ENCODE results near the gene ACOT9.

Gene ACOT9

GRCh38 chrX:23736030-23736429, 7.0 kb downstream of the ACOT9 start:
- no peak overlapping the region for H3K27ac ChIP-seq (ENCODE audit: insufficient read depth in 1 of 2, low read depth in 1 of 2, low read length in 2 of 2, poor library complexity in 1 of 2, severe bottlenecking in 2 of 2)
- H3K4me1 ChIP-seq (ENCODE audit: control extremely low read depth in 1 of 4, control insufficient read depth in 4 of 4, insufficient read depth in 4 of 4, low read length in 3 of 4), result no peaks in the 10 kb centered on the region
- peaks cover 0 to 8% (median under 1%) of the 10 kb centered on the region in 4 experiments for H3K36me3 ChIP-seq (ENCODE audit: control insufficient read depth in 4 of 4, insufficient read depth in 4 of 4, low read length in 3 of 4)
- POLR2A ChIA-PET, result no interaction called here
- H3K27me3 ChIP-seq (replicated peaks in 2 of 5; ENCODE audit: control insufficient read depth in 4 of 5, insufficient read depth in 5 of 5, low read length in 4 of 5), result no peaks in the 10 kb centered on the region
- WGBS (ENCODE audit: insufficient coverage), result 0% methylated on average over 1 of the region's 3 CpGs
- DNase-seq, result no peak
- H3K4me3 ChIP-seq (ENCODE audit: control insufficient read depth in 1 of 7, extremely low read depth in 1 of 7, insufficient read depth in 4 of 7, low read depth in 2 of 7, low read length in 6 of 7), result no peak overlapping the region
- no peaks in the 10 kb centered on the region for H3K9me3 ChIP-seq (ENCODE audit: control extremely low read depth in 1 of 5, control insufficient read depth in 4 of 5, insufficient read depth in 2 of 5, low read depth in 1 of 5, low read length in 4 of 5)
- CTCF ChIA-PET, result interaction anchor here (1.7 kb wide), 1 partner anchor 166 kb away, joined by 8 read pairs; no protein-coding TSS in a partner anchor

GRCh38 chrX:23732704-23733103, 10.4 kb downstream of the ACOT9 start:
- CTCF ChIA-PET, result interaction anchor here (0.6 kb wide), 1 partner anchor 11 kb away, joined by 3 read pairs; no protein-coding TSS in a partner anchor
- Histone ChIP-seq H3K9me3 (ENCODE audit: control extremely low read depth in 1 of 5, control insufficient read depth in 4 of 5, insufficient read depth in 2 of 5, low read depth in 1 of 5, low read length in 4 of 5) (no peaks in the 10 kb centered on the region), H3K27me3 (replicated peaks in 2 of 5; ENCODE audit: control insufficient read depth in 4 of 5, insufficient read depth in 5 of 5, low read length in 4 of 5) (no peaks in the 10 kb centered on the region), H3K36me3 (ENCODE audit: control insufficient read depth in 4 of 4, insufficient read depth in 4 of 4, low read length in 3 of 4) (peaks cover 2 to 13% (median 3%) of the 10 kb centered on the region in 4 experiments), H3K4me1 (ENCODE audit: control extremely low read depth in 1 of 4, control insufficient read depth in 4 of 4, insufficient read depth in 4 of 4, low read length in 3 of 4) (no peaks in the 10 kb centered on the region), H3K27ac (ENCODE audit: insufficient read depth in 1 of 2, low read depth in 1 of 2, low read length in 2 of 2, poor library complexity in 1 of 2, severe bottlenecking in 2 of 2) (no peak overlapping the region), H3K4me3 (ENCODE audit: control insufficient read depth in 1 of 7, extremely low read depth in 1 of 7, insufficient read depth in 4 of 7, low read depth in 2 of 7, low read length in 6 of 7) (no peak overlapping the region)
- 58% methylated on average over 2 of the region's 5 CpGs for WGBS (ENCODE audit: insufficient coverage)
- DNase-seq, result peak in 2 of 3 donors; percentile 1 to 6
- POLR2A ChIA-PET, result no interaction called here

- POLR2A ChIA-PET, result no interaction called here
- H3K27ac ChIP-seq (ENCODE audit: insufficient read depth in 1 of 2, low read depth in 1 of 2, low read length in 2 of 2, poor library complexity in 1 of 2, severe bottlenecking in 2 of 2), result no peak overlapping the region
- DNase-seq, result no peak
- no peaks in the 10 kb centered on the region for H3K27me3 ChIP-seq (replicated peaks in 2 of 5; ENCODE audit: control insufficient read depth in 4 of 5, insufficient read depth in 5 of 5, low read length in 4 of 5)
- no peak overlapping the region for H3K4me3 ChIP-seq (ENCODE audit: control insufficient read depth in 1 of 7, extremely low read depth in 1 of 7, insufficient read depth in 4 of 7, low read depth in 2 of 7, low read length in 6 of 7)
- H3K4me1 ChIP-seq (ENCODE audit: control extremely low read depth in 1 of 4, control insufficient read depth in 4 of 4, insufficient read depth in 4 of 4, low read length in 3 of 4), result peaks cover 0 to 6% (median 0%) of the 10 kb centered on the region in 4 experiments
- WGBS (ENCODE audit: insufficient coverage), result no CpG with 5 or more reads among the region's 1 CpG
- H3K9me3 ChIP-seq (ENCODE audit: control extremely low read depth in 1 of 5, control insufficient read depth in 4 of 5, insufficient read depth in 2 of 5, low read depth in 1 of 5, low read length in 4 of 5), result no peaks in the 10 kb centered on the region
- CTCF ChIA-PET, result interaction anchor here (0.9 kb wide), 1 partner anchor 10 kb away, joined by 3 read pairs; no protein-coding TSS in a partner anchor
- peaks cover 2 to 13% (median 3%) of the 10 kb centered on the region in 4 experiments for H3K36me3 ChIP-seq (ENCODE audit: control insufficient read depth in 4 of 4, insufficient read depth in 4 of 4, low read length in 3 of 4)
Measured at GRCh38 chrX:23731951-23732350, 11.1 kb downstream of the ACOT9 start.

GRCh38 chrX:23729214-23729613, 13.9 kb downstream of the ACOT9 start:
- DNase-seq, result no peak
- POLR2A ChIA-PET, result no interaction called here
- no peak overlapping the region for H3K4me3 ChIP-seq (ENCODE audit: control insufficient read depth in 1 of 7, extremely low read depth in 1 of 7, insufficient read depth in 4 of 7, low read depth in 2 of 7, low read length in 6 of 7)
- CTCF ChIA-PET, result no interaction called here
- WGBS (ENCODE audit: insufficient coverage), result 89% methylated on average over 1 of the region's 1 CpG
- H3K9me3 ChIP-seq (ENCODE audit: control extremely low read depth in 1 of 5, control insufficient read depth in 4 of 5, insufficient read depth in 2 of 5, low read depth in 1 of 5, low read length in 4 of 5), result no peaks in the 10 kb centered on the region
- peaks cover 0 to 12% (median 3%) of the 10 kb centered on the region in 4 experiments for H3K4me1 ChIP-seq (ENCODE audit: control extremely low read depth in 1 of 4, control insufficient read depth in 4 of 4, insufficient read depth in 4 of 4, low read length in 3 of 4)
- no peaks in the 10 kb centered on the region for H3K27me3 ChIP-seq (replicated peaks in 2 of 5; ENCODE audit: control insufficient read depth in 4 of 5, insufficient read depth in 5 of 5, low read length in 4 of 5)
- H3K36me3 ChIP-seq (ENCODE audit: control insufficient read depth in 4 of 4, insufficient read depth in 4 of 4, low read length in 3 of 4), result peaks cover 2 to 15% (median 3%) of the 10 kb centered on the region in 4 experiments
- H3K27ac ChIP-seq (ENCODE audit: insufficient read depth in 1 of 2, low read depth in 1 of 2, low read length in 2 of 2, poor library complexity in 1 of 2, severe bottlenecking in 2 of 2), result no peak overlapping the region

- 86% methylated on average over 2 of the region's 3 CpGs for WGBS (ENCODE audit: insufficient coverage)
- CTCF ChIA-PET, result interaction anchor here (2.0 kb wide), 1 partner anchor 175 kb away, joined by 8 read pairs; no protein-coding TSS in a partner anchor
Measured at GRCh38 chrX:23727206-23727605, 15.9 kb downstream of the ACOT9 start.

GRCh38 chrX:23726191-23726590, 16.9 kb downstream of the ACOT9 start:
- H3K27ac ChIP-seq (ENCODE audit: insufficient read depth in 1 of 2, low read depth in 1 of 2, low read length in 2 of 2, poor library complexity in 1 of 2, severe bottlenecking in 2 of 2), result no peak overlapping the region
- CTCF ChIA-PET, result interaction anchor here (2.0 kb wide), 1 partner anchor 176 kb away, joined by 8 read pairs; no protein-coding TSS in a partner anchor
- peaks cover 2 to 16% (median 6%) of the 10 kb centered on the region in 4 experiments for H3K36me3 ChIP-seq (ENCODE audit: control insufficient read depth in 4 of 4, insufficient read depth in 4 of 4, low read length in 3 of 4)

More at GRCh38 chrX:23727206-23727605, 15.9 kb downstream of the ACOT9 start:
- POLR2A ChIA-PET, result no interaction called here
- Histone ChIP-seq H3K4me3 (ENCODE audit: control insufficient read depth in 1 of 7, extremely low read depth in 1 of 7, insufficient read depth in 4 of 7, low read depth in 2 of 7, low read length in 6 of 7) (no peak overlapping the region), H3K4me1 (ENCODE audit: control extremely low read depth in 1 of 4, control insufficient read depth in 4 of 4, insufficient read depth in 4 of 4, low read length in 3 of 4) (peaks cover 0 to 12% (median 3%) of the 10 kb centered on the region in 4 experiments), H3K27me3 (replicated peaks in 2 of 5; ENCODE audit: control insufficient read depth in 4 of 5, insufficient read depth in 5 of 5, low read length in 4 of 5) (no peaks in the 10 kb centered on the region), H3K9me3 (ENCODE audit: control extremely low read depth in 1 of 5, control insufficient read depth in 4 of 5, insufficient read depth in 2 of 5, low read depth in 1 of 5, low read length in 4 of 5) (no peaks in the 10 kb centered on the region), H3K36me3 (ENCODE audit: control insufficient read depth in 4 of 4, insufficient read depth in 4 of 4, low read length in 3 of 4) (peaks cover 2 to 13% (median 4%) of the 10 kb centered on the region in 4 experiments), H3K27ac (ENCODE audit: insufficient read depth in 1 of 2, low read depth in 1 of 2, low read length in 2 of 2, poor library complexity in 1 of 2, severe bottlenecking in 2 of 2) (no peak overlapping the region)
- DNase-seq, result peak in 1 of 3 donors; percentile 2

GRCh38 chrX:23720117-23720677, 22.9 kb downstream of the ACOT9 start:
- ChIA-PET POLR2A (no interaction called here), CTCF (interaction anchor here (1.1 to 1.7 kb wide), 2 partner anchors 23 to 182 kb away, joined by 3 to 4 read pairs; no protein-coding TSS in a partner anchor)
- Histone ChIP-seq H3K27me3 (replicated peaks in 2 of 5; ENCODE audit: control insufficient read depth in 4 of 5, insufficient read depth in 5 of 5, low read length in 4 of 5) (no peaks in the 10 kb centered on the region), H3K4me3 (ENCODE audit: control insufficient read depth in 1 of 7, extremely low read depth in 1 of 7, insufficient read depth in 4 of 7, low read depth in 2 of 7, low read length in 6 of 7) (no peak overlapping the region), H3K27ac (ENCODE audit: insufficient read depth in 1 of 2, low read depth in 1 of 2, low read length in 2 of 2, poor library complexity in 1 of 2, severe bottlenecking in 2 of 2) (no peak overlapping the region), H3K9me3 (ENCODE audit: control extremely low read depth in 1 of 5, control insufficient read depth in 4 of 5, insufficient read depth in 2 of 5, low read depth in 1 of 5, low read length in 4 of 5) (no peaks in the 10 kb centered on the region), H3K36me3 (ENCODE audit: control insufficient read depth in 4 of 4, insufficient read depth in 4 of 4, low read length in 3 of 4) (peaks cover 3 to 30% (median 11%) of the 10 kb centered on the region in 4 experiments), H3K4me1 (ENCODE audit: control extremely low read depth in 1 of 4, control insufficient read depth in 4 of 4, insufficient read depth in 4 of 4, low read length in 3 of 4) (no peaks in the 10 kb centered on the region)
- WGBS (ENCODE audit: insufficient coverage), result 91% methylated on average over 4 of the region's 8 CpGs
- no peak for DNase-seq

More at GRCh38 chrX:23726191-23726590, 16.9 kb downstream of the ACOT9 start:
- POLR2A ChIA-PET, result no interaction called here
- DNase-seq, result peak; percentile 14 to 71 (median 58)
- Histone ChIP-seq H3K9me3 (ENCODE audit: control extremely low read depth in 1 of 5, control insufficient read depth in 4 of 5, insufficient read depth in 2 of 5, low read depth in 1 of 5, low read length in 4 of 5) (no peaks in the 10 kb centered on the region), H3K27me3 (replicated peaks in 2 of 5; ENCODE audit: control insufficient read depth in 4 of 5, insufficient read depth in 5 of 5, low read length in 4 of 5) (no peaks in the 10 kb centered on the region), H3K4me3 (ENCODE audit: control insufficient read depth in 1 of 7, extremely low read depth in 1 of 7, insufficient read depth in 4 of 7, low read depth in 2 of 7, low read length in 6 of 7) (peak overlapping the region in 2 of 7 experiments; percentile 8 to 17), H3K4me1 (ENCODE audit: control extremely low read depth in 1 of 4, control insufficient read depth in 4 of 4, insufficient read depth in 4 of 4, low read length in 3 of 4) (peaks cover 0 to 12% (median 3%) of the 10 kb centered on the region in 4 experiments)
- 10% methylated on average over 6 of the region's 6 CpGs for WGBS (ENCODE audit: insufficient coverage)
